OCI-M2 (cell line): ENCODE measurements around the gene CFHR5.
"Not testable (repeated sequence)": the region's sequence is repeated elsewhere in the genome, so short reads cannot be mapped to it uniquely, and the experiment has no call there.

Source experiments
- DNase-seq: peaks from one replicate; lab custom pipeline; 2025; ENCODE audit not compliant: unreplicated experiment; lab: John Stamatoyannopoulos, UW

CFHR5 gene

DNA sequence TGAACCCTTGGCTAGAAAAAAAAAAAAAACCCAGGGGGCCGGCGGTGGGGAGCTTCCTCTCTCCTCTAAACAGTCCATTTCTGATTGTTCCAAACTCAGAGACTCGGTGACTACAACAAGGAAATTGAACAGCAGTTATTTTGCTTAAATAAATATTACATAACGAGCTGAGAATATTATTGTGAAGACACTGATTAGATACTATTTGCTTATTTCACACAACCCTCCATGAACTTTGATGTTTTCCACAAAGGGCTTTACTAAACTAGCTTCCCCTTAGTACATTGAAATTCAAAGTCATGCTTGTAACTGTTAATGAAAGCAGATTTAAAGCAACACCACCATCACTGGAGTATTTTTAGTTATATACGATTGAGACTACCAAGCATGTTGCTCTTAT lies at the start of gene CFHR5:
Gene CFHR5 (plus strand): TSS at position 279 of the 400 bp plus-strand sequence. CDS start 109 bp downstream, at position 388.
- DNase-seq, result no peak

- DNase-seq, result not testable (repeated sequence)
Measured at GRCh38 chr1:196932853-196933252, 44.5 kb upstream of the CFHR5 start.

DNA sequence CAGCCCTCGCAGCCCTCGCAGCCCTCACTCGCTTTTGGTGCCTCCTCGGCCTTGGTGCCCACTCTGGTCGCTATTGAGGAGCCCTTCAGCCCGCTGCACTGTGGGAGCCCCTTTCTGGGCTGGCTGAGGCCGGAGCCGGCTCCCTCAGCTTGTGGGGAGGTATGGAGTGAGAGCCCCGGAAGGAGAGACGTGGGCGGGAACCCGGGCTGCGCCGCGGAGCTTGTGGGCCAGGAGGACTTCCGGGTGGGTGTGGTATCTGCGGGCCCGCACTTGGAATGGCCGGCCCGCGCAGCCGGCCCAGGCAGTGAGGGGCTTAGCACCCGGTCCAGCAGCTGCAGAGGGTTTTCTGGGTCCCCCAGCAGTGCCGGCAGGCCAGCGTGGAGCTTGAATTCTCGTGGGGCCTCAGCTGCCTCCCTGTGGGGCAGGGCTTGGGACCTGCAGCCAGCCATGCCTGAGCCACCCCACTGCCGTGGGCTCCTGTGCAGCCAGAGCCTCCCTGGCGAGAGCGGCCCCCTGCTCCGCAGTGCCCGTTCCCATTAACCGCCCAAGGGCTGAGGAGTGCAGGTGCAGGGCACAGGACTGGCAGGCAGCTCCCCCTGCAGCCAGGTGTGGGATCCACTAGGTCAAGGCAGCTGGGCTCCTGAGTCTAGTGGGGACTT lies 43.7 kb upstream of the CFHR5 start:
- DNase-seq, result no peak

- not testable (repeated sequence) for DNase-seq
Measured at GRCh38 chr1:196941474-196941873, 35.9 kb upstream of the CFHR5 start.

DNA sequence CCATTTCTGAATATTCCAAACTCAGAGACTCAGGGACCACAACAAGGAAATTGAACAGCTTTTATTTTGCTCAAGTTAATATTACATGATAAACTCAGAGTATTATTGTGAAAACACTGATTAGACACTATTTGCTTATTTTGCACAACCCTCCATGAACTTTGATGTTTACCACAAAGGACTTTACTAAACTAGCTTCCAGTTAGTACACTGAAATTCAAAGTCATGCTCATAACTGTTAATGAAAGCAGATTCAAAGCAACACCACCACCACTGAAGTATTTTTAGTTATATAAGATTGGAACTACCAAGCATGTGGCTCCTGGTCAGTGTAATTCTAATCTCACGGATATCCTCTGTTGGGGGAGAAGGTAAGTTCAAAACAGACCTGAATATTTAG lies 33.8 kb upstream of the CFHR5 start, which contains the start of gene CFHR2:
Gene CFHR2 (plus strand): TSS at position 171 of the 400 bp plus-strand sequence. CDS start 143 bp downstream, at position 314.
- DNase-seq, result not testable (repeated sequence)

DNA sequence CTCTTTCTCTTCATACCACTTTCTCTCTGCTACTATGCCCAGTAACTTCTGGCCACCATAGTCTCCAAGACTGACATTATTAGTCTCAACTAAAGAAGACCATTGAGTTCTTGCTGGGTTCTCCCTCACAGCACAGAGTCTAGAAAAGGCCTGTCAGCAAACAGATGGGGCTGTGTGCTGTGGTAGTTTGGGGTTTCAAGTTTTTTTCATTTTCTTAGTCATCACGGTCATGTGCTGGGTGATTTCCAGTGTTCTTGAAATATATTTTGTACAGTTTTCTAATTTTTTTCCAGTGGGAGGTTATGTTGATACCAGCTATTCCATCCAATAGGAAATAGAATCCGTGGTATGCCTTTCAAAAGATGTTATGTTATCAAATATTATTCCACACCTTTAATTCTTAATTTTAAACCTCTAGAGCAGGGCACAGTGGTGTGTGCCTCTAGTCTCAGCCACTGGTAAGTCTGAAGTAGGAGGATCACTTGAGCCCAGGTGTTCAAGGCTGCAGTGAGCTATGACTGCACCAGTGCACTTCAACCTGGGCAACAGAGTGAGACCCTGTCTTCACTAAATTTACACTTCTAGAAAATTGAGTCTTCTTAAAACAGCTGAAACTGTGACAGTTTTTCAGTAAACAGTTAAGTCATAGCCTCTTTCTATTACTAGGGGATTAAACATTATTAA lies 25.5 kb upstream of the CFHR5 start:
- no peak for DNase-seq

DNA sequence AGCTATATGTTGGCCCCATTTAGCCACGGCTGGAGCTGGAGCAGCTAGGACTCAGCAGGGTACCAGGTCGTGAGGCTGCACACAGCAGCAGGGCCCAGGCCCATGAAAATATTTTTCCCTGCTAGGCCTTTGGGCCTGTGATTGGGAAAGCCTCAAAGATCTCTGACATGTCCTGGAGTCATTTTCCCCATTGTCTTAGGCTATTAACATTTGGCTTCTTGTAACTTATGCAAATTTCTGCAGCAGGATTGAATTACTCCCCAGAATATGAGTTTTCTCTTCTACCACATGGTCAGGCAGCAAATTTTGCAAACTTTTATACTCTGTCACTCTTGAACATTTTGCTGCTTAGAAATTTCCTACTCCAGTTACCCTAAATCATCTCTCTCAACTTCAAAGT lies 22.6 kb upstream of the CFHR5 start:
- no peak for DNase-seq

- no peak for DNase-seq
Measured at GRCh38 chr1:196955926-196956325, 21.4 kb upstream of the CFHR5 start.

DNA sequence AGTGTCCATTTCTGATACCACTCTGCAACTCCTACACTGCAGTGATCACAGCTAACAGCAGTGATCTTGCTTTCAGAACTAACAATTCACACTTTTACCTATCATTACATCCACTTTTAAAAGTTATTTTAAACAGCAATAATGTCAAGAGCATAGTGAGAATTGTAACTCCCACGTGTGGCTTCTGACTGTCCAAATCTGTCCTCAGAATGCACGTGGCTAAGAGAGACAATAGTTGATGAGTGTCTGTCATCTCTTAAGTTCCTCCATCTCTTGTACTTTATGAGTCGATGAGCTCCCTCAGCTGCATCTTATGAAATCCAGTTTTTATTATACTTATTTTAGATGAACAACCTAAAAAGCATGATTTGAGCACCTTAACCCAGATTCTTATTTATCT lies 16.5 kb upstream of the CFHR5 start:
- no peak for DNase-seq

GRCh38 chr1:196970182-196970581 lies 7.2 kb upstream of the CFHR5 start:
- DNase-seq, result no peak

DNA sequence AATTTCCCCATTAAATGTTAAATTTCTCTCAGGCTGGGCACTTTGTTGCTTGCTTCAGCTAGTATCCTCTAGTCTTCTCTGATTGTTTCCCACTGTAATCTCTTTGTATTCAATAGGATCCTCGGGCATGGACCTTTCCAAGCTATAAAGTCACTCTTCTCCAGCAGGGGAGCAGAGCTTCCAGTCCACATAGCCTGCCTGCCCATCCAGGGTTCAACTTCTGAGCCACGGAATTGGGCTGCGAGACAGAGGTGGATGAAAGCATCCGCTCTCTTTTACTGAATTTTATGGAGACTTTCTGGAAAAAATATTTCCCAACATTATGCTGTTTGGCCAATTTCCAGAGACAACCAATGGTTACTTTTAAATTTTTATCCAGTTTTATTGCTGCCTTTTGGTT lies 1.1 kb upstream of the CFHR5 start:
- DNase-seq, result no peak

DNA sequence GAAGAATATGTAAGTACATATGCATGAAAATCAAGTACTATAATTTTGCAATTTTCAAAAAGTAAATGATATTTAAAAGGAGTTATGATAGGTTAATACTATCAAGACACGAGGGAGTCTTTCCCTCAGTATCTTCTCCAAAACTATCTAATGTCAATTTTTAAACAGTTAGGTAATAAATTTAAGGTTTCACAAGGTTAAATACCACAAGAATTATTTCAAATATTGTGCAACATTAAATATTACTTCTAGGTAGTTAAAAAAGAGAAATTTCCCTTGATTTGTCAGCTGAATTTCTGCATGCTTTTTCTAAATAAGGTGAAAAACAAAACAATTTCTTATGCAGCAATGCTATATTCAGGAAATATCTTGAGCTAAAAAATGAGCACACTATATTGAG lies 3.5 kb downstream of the CFHR5 start:
- no peak for DNase-seq

- DNase-seq, result not testable (repeated sequence)
Measured at GRCh38 chr1:196982247-196982646, 4.9 kb downstream of the CFHR5 start.

DNA sequence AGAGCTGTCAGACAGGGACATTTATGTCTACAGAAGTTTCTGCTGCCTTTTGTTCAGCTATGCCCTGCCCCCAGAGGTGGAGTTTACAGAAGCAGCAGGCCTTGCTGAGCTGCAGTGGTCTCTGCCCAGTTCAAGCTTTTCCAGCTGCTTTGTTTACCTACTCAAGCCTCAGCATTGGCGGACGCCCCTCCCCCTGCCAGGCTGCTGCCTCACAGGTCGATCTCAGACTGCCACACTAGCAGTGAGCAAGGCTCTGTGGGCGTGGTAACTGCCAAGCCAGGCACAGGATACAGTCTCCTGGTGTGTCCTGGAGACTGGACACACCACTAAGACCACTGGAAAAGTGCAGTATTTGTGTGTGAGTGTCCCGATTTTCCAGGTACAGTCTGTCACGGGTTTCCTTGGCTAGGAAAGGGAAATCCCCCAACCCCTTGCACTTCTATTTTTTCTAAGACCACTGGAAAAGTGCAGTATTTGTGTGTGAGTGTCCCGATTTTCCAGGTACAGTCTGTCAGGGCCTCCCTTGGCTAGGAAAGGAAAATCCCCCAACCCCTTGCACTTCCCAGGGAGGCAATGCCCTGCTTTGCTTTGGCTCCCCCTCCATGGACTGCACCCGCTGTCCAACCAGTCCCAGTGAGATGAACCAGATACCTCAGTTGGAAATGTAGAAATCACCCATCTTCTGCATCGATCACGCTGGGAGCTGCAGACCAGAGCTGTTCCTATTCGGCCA lies 14.7 kb downstream of the CFHR5 start:
- not testable (repeated sequence) for DNase-seq

GRCh38 chr1:196993916-196994315 lies 16.6 kb downstream of the CFHR5 start:
- no peak for DNase-seq

DNA sequence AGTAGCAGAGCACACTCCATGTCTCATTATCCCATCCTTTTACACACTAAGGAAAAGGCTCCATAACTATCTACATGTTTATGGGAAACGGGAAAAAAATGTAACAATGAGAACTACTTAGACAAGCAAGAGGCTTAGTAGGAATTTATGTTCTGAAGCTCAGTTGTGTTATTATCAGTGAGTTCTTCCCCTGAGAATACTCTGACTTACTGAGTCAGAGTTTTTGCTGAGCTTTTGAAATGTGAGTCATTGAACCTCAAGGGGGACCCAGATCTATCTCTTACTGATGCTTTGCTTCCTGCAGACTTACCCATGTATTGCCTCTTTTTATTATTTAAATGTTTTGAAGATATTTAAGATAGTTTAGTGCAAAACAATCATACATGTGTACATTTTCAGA lies 20.1 kb downstream of the CFHR5 start:
- DNase-seq, result no peak

DNA sequence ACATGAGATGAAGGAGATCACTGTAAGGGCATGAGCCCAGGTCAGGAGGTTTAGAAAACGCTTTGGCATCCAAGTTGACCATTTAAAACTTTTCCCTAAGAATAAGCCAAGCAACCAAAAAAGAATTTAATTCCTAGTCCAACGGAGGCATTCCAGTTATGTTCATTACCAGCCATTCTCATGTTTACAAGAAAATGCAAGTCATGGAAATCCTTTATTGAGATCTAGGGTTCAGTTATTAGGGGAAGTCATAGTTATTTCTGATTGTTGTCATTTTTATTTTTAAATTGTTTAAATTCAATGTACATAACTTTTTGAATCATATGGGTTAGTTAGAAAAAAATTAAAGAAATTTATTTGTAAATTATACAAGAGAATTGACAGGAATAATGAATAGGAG lies 24.5 kb downstream of the CFHR5 start:
- DNase-seq, result no peak

DNA sequence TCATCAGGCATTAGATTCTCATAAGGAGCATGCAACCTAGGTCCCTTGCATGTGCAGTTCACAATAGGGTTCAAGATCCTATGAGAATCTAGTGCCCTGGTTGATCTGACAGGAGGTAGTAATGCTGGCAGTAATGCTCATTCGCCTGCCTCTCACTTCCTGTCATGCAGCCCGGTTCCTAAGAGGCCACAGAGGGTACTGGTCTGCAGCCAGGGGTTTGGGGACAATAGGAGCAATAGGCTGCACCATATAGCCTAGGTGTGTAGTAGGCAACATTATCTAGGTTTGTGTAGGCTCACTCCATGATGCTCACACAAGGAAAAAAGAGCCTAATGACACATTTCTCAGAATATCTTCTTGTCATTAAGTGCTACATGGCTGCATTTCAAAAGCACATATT lies 25.8 kb downstream of the CFHR5 start:
- DNase-seq, result no peak

GRCh38 chr1:197008861-197009260 lies 31.5 kb downstream of the CFHR5 start:
- no peak for DNase-seq

DNA sequence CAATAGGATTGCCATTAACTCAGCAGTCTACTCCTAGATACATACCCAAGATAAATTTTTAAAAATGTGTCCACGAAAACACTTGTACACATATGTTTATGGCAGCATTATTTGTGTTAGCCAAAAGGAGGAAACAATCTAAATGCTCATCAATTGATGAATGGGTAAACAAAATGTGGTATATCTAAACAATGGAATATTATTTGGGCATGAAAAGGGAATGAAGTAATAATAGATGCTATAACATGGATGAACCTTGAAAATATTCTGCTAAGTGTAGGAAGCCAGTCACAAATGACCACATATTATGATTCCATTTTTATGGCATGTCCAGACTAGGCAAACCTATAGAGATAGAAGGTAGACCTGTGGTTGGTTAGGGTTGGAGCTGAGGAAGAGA lies 34.3 kb downstream of the CFHR5 start:
- DNase-seq, result no peak

DNA sequence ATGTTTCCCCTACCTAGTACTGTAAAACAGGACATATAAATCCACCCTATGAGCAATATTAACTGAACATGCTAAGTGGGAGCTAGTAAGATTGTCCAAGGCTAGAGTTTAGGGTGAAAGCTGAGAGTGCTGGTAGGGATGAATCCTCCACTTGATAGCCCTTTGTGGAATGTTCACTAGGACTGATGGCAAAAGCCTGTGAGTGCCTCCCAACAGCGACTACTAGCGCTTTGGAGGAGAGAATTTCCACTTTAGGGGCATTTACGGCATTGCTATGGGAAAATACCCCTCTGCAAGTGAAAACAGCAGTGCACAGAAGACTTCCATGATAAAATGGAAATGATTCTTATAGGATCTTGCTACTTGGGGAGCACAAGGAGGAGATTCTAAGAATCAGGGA lies 35.9 kb downstream of the CFHR5 start:
- no peak for DNase-seq

- DNase-seq, result no peak
Measured at GRCh38 chr1:197016751-197017150, 39.4 kb downstream of the CFHR5 start.
